ENCODE results near the gene ABCD3.

The ABCD3 gene

DNA sequence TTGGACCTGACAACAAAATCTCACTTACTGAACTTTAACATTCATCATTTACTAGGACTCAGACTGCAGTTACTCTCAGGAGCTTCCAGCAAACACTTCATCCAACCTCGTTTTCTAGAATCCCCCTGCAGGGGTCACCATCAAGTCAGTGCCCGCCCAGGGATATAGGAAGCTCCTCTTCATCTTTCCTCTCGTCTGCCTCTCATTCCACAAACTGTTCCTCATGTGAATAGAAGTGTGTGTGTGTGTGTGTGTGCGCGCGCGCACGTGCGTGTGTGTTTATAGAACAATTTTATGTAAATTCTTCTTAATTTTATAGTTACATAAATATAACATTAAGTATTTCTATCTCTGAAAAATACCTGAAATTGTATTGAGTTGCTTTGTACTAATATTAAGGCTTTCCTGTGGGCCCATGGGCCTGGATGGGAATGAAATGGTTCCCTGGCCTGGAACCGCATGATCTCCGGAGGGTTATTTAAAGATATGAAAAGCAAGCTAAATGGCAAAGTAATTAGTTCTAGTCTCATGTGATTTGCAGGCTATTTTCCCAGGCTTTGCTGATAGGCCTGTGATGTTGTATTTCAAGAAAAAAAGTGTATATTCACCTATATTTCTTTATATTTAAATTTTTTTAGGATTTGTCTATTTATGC, 21.7 kb upstream of the ABCD3 start:
- H3K9ac ChIP-seq (ENCODE audit: low read depth, low read length, poor library complexity, severe bottlenecking) = no peak overlapping the region
- H3K9me3 ChIP-seq (ENCODE audit: insufficient read depth, low read depth, low read length) = no peaks in the 10 kb centered on the region
- no peaks in the 10 kb centered on the region for H3F3A ChIP-seq (ENCODE audit: low read depth)
- no peak overlapping the region for H2AFZ ChIP-seq (ENCODE audit: low read length)
- H3K4me1 ChIP-seq (ENCODE audit: insufficient read depth, low read length, poor library complexity, severe bottlenecking) = no peaks in the 10 kb centered on the region
- TF ChIP-seq, protein P1, sequence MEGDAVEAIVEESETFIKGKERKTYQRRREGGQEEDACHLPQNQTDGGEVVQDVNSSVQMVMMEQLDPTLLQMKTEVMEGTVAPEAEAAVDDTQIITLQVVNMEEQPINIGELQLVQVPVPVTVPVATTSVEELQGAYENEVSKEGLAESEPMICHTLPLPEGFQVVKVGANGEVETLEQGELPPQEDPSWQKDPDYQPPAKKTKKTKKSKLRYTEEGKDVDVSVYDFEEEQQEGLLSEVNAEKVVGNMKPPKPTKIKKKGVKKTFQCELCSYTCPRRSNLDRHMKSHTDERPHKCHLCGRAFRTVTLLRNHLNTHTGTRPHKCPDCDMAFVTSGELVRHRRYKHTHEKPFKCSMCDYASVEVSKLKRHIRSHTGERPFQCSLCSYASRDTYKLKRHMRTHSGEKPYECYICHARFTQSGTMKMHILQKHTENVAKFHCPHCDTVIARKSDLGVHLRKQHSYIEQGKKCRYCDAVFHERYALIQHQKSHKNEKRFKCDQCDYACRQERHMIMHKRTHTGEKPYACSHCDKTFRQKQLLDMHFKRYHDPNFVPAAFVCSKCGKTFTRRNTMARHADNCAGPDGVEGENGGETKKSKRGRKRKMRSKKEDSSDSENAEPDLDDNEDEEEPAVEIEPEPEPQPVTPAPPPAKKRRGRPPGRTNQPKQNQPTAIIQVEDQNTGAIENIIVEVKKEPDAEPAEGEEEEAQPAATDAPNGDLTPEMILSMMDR (conservative IDR thresholded peaks at IDR 0.05; ENCODE audit: low read length) = peak; percentile 35; the same call in 1 of the 2 replicates
- no peak for TF ChIP-seq EZH2phosphoT487 (IDR thresholded peaks at IDR 0.05; ENCODE audit: borderline replicate concordance)
- H3K36me3 ChIP-seq (ENCODE audit: insufficient read depth, low read length) = no peaks in the 10 kb centered on the region
- no peak overlapping the region for H3K4me2 ChIP-seq (ENCODE audit: low read depth, low read length, poor library complexity, severe bottlenecking)
- no peaks in the 10 kb centered on the region for H3K9me2 ChIP-seq (replicated peaks; ENCODE audit: low read depth, low read length)
- H3K79me2 ChIP-seq (ENCODE audit: insufficient read depth, low read length) = no peaks in the 10 kb centered on the region
- H4K20me1 ChIP-seq (ENCODE audit: insufficient read depth, low read length, poor library complexity, severe bottlenecking) = no peaks in the 10 kb centered on the region
- H3K4me3 ChIP-seq (ENCODE audit: low read length, poor library complexity, severe bottlenecking) = no peak overlapping the region
- no peaks in the 10 kb centered on the region for H3K27me3 ChIP-seq (ENCODE audit: insufficient read depth, low read length, poor library complexity, severe bottlenecking)

DNA sequence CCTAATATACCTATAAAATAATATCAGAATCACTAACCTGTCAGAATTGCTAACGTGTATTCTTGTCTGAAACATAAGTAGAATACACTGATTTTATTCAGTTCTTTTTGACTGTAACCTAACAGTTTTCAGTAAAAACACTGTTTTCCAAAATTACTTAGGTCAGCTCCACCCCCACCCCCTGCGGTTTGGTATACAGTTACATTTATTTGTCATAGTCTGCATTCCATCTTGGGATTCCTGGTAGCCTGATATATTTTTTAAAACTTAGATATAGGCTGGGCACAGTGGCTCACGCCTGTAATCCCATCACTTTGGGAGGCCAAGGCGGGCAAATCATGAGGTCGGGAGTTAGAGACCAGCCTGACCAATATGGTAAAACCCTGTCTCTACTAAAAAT, 19.8 kb upstream of the ABCD3 start:
- no peaks in the 10 kb centered on the region for H3K9me2 ChIP-seq (replicated peaks; ENCODE audit: low read depth, low read length)
- no peaks in the 10 kb centered on the region for H3F3A ChIP-seq (ENCODE audit: low read depth)
- H3K27me3 ChIP-seq (ENCODE audit: insufficient read depth, low read length, poor library complexity, severe bottlenecking) = no peaks in the 10 kb centered on the region
- TF ChIP-seq EZH2phosphoT487 (IDR thresholded peaks at IDR 0.05; ENCODE audit: borderline replicate concordance) = no peak
- TF ChIP-seq, protein P1 (conservative IDR thresholded peaks at IDR 0.05; ENCODE audit: low read length) = no peak
- no peak overlapping the region for H2AFZ ChIP-seq (ENCODE audit: low read length)
- H3K4me3 ChIP-seq (ENCODE audit: low read length, poor library complexity, severe bottlenecking) = no peak overlapping the region
- no peak overlapping the region for H3K4me2 ChIP-seq (ENCODE audit: low read depth, low read length, poor library complexity, severe bottlenecking)
- H3K36me3 ChIP-seq (ENCODE audit: insufficient read depth, low read length) = no peaks in the 10 kb centered on the region
- H3K9ac ChIP-seq (ENCODE audit: low read depth, low read length, poor library complexity, severe bottlenecking) = no peak overlapping the region
- H3K79me2 ChIP-seq (ENCODE audit: insufficient read depth, low read length) = no peaks in the 10 kb centered on the region
- H3K4me1 ChIP-seq (ENCODE audit: insufficient read depth, low read length, poor library complexity, severe bottlenecking) = no peaks in the 10 kb centered on the region
- no peaks in the 10 kb centered on the region for H3K9me3 ChIP-seq (ENCODE audit: insufficient read depth, low read depth, low read length)
- no peaks in the 10 kb centered on the region for H4K20me1 ChIP-seq (ENCODE audit: insufficient read depth, low read length, poor library complexity, severe bottlenecking)

DNA sequence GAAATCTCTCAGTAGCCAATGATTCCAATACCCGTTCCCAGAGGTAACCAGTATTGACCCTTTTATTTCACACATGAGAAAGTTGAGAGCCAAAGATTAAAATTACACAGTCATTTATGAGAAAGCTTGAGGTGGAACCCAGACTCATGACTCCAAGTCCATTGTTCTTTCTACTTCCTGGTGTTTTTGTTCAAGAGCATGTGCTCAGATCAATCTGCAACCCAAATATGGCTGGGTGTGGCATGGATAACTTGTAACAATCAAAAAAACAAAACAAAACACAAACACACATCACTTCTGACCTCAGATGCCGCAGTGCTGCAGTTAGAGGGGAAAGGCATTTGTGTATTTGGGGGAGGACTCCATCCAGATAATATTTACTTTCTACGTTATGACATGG, 18.7 kb upstream of the ABCD3 start:
- H2AFZ ChIP-seq (ENCODE audit: low read length) = peak overlapping the region; percentile 42
- TF ChIP-seq, protein P1 (conservative IDR thresholded peaks at IDR 0.05; ENCODE audit: low read length) = no peak
- TF ChIP-seq EZH2phosphoT487 (IDR thresholded peaks at IDR 0.05; ENCODE audit: borderline replicate concordance) = no peak
- no peaks in the 10 kb centered on the region for H4K20me1 ChIP-seq (ENCODE audit: insufficient read depth, low read length, poor library complexity, severe bottlenecking)
- no peak overlapping the region for H3K4me3 ChIP-seq (ENCODE audit: low read length, poor library complexity, severe bottlenecking)
- H3K36me3 ChIP-seq (ENCODE audit: insufficient read depth, low read length) = no peaks in the 10 kb centered on the region
- H3K4me2 ChIP-seq (ENCODE audit: low read depth, low read length, poor library complexity, severe bottlenecking) = no peak overlapping the region
- H3K9me2 ChIP-seq (replicated peaks; ENCODE audit: low read depth, low read length) = no peaks in the 10 kb centered on the region
- H3K4me1 ChIP-seq (ENCODE audit: insufficient read depth, low read length, poor library complexity, severe bottlenecking) = no peaks in the 10 kb centered on the region
- no peaks in the 10 kb centered on the region for H3K79me2 ChIP-seq (ENCODE audit: insufficient read depth, low read length)
- H3F3A ChIP-seq (ENCODE audit: low read depth) = no peaks in the 10 kb centered on the region
- H3K9me3 ChIP-seq (ENCODE audit: insufficient read depth, low read depth, low read length) = no peaks in the 10 kb centered on the region
- H3K9ac ChIP-seq (ENCODE audit: low read depth, low read length, poor library complexity, severe bottlenecking) = no peak overlapping the region
- H3K27me3 ChIP-seq (ENCODE audit: insufficient read depth, low read length, poor library complexity, severe bottlenecking) = no peaks in the 10 kb centered on the region
